Brain microvascular endothelial cell (primary cell): ENCODE measurements around the gene PPFIA3.
A peak's percentile ranks its signal among the peaks of the same experiment; 100 is the strongest.

Source experiments
- DNase-seq: peaks from one replicate; pipeline ENCODE4 v3.0.0-alpha.2; 2020
- H3K27ac ChIP-seq: fragments of 250-450 bp; sonication (Bioruptor Pico); 2 replicates; pipeline ENCODE4 v1.5.1; 2020; ENCODE audit warnings: mild to moderate bottlenecking, moderate library complexity
- H3K27me3 ChIP-seq: fragments of 250-450 bp; sonication (Bioruptor Pico); replicated peaks from 2 replicates; pipeline ENCODE4 v1.5.1; 2020; ENCODE audit warnings: mild to moderate bottlenecking
- H3K36me3 ChIP-seq: fragments of 250-450 bp; sonication (Bioruptor Pico); replicated peaks from 2 replicates; pipeline ENCODE4 v1.5.1; 2020; ENCODE audit warnings: mild to moderate bottlenecking
- H3K4me3 ChIP-seq: 2 replicates; pipeline ENCODE4 v1.5.1; 2011; ENCODE audit warnings: low read depth, mild to moderate bottlenecking, control low read depth, low read length, moderate library complexity
- in situ Hi-C: cut with HindIII; loops from 2 replicates; pipeline ENCODE4 v1.10.0; 2017; ENCODE audit warnings: low sequenced_read_pairs, low pct_ligation_motif_present
- TF ChIP-seq, protein P1 (sequence below): IDR thresholded peaks from 2 replicates; pipeline ENCODE4 v1.5.1; 2011; ENCODE audit warnings: low read depth, mild to moderate bottlenecking, moderate library complexity, low read length, control low read depth, inconsistent platforms; ENCODE audit errors: missing control alignments

Gene PPFIA3

GRCh38 chr19:49133621-49134454 lies 14.5 kb downstream of the PPFIA3 start:
- H3K27me3 ChIP-seq: no peaks in the 10 kb centered on the region

DNA sequence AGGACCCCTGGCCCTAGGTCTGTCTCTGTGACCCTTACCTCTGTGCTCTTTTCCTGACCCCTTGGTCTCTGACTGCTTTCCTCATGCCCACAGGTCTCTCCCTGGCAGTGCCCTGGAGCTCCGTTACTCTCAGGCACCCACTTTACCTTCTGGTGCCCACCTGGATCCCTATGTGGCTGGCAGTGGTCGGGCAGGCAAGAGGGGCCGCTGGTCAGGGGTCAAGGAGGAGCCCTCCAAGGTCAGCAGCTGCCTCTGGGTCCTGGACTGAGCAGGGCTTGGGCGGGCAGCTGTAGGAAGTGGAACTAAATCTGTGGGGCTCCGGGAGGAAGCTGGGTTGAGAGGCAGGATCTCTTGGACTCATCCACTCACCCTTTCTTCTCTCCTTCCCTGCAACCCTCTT lies 16.3 kb downstream of the PPFIA3 start:
- in situ Hi-C loops: no loop called here
- Histone ChIP-seq H3K36me3 (no peaks in the 10 kb centered on the region), H3K27me3 (no peaks in the 10 kb centered on the region), H3K27ac (no peak overlapping the region), H3K4me3 (no peak overlapping the region)
- no peak for DNase-seq
- TF ChIP-seq, protein P1, sequence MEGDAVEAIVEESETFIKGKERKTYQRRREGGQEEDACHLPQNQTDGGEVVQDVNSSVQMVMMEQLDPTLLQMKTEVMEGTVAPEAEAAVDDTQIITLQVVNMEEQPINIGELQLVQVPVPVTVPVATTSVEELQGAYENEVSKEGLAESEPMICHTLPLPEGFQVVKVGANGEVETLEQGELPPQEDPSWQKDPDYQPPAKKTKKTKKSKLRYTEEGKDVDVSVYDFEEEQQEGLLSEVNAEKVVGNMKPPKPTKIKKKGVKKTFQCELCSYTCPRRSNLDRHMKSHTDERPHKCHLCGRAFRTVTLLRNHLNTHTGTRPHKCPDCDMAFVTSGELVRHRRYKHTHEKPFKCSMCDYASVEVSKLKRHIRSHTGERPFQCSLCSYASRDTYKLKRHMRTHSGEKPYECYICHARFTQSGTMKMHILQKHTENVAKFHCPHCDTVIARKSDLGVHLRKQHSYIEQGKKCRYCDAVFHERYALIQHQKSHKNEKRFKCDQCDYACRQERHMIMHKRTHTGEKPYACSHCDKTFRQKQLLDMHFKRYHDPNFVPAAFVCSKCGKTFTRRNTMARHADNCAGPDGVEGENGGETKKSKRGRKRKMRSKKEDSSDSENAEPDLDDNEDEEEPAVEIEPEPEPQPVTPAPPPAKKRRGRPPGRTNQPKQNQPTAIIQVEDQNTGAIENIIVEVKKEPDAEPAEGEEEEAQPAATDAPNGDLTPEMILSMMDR: no peak

More at GRCh38 chr19:49133621-49134454, 14.5 kb downstream of the PPFIA3 start:
- H3K27ac ChIP-seq: no peak overlapping the region
- TF ChIP-seq, protein P1: peak; percentile 31
- peak overlapping the region; percentile 22 for H3K4me3 ChIP-seq
- in situ Hi-C loops: no loop called here
- peak; percentile 33 for DNase-seq
- no peaks in the 10 kb centered on the region for H3K36me3 ChIP-seq

DNA sequence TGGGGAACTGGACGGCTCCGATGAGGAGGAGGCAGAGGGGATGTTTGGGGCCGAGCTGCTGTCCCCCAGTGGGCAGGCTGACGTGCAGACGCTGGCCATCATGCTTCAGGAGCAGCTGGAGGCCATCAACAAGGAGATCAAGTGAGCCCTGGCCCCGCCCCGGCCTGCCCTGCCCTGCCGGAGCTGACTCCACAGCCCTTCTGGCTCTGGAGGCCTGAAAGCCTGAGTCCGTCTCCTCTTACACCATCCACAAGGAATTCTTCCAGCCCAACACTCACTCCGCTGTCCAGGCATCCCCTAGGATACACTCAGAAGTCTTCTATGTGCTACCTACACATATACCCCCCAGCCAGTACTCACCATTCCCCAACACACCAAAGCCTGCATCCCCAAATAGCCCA lies 17.4 kb downstream of the PPFIA3 start:
- Histone ChIP-seq H3K27ac (no peak overlapping the region), H3K27me3 (no peaks in the 10 kb centered on the region), H3K4me3 (no peak overlapping the region), H3K36me3 (no peaks in the 10 kb centered on the region)
- DNase-seq: no peak
- TF ChIP-seq, protein P1: no peak
- in situ Hi-C loops: no loop called here

DNA sequence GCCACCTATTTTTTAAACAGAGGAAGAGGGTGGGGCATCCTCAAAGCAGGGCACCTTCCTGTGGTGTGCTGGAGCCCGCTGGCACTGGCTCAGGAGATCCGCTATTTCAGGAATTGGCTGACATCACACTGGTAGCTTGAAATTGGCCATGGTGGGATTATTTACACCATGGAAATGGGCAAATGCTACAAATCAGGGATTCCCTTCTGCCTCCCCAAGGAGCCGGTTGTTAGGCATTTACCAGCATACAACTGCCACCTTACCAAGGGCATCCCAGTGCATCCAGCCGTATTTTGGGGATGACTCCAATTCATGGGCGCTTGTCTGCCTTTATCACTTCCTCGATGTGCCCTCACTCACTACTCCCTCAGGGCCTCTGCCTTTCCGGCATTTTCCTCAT lies 21.6 kb downstream of the PPFIA3 start:
- no peak for DNase-seq
- TF ChIP-seq, protein P1: no peak
- Histone ChIP-seq H3K27ac (no peak overlapping the region), H3K36me3 (no peaks in the 10 kb centered on the region), H3K4me3 (no peak overlapping the region), H3K27me3 (no peaks in the 10 kb centered on the region)
- in situ Hi-C loops: no loop called here

GRCh38 chr19:49141352-49141751 lies 22.0 kb downstream of the PPFIA3 start:
- TF ChIP-seq, protein P1: no peak
- no peak for DNase-seq
- in situ Hi-C loops: no loop called here
- Histone ChIP-seq H3K4me3 (no peak overlapping the region), H3K27ac (no peak overlapping the region), H3K36me3 (no peaks in the 10 kb centered on the region), H3K27me3 (no peaks in the 10 kb centered on the region)

GRCh38 chr19:49142866-49143335 lies 23.6 kb downstream of the PPFIA3 start:
- DNase-seq: peak; percentile 90
- no peaks in the 10 kb centered on the region for H3K36me3 ChIP-seq
- TF ChIP-seq, protein P1: no peak
- in situ Hi-C loops: no loop called here
- H3K27me3 ChIP-seq: no peaks in the 10 kb centered on the region
- H3K27ac ChIP-seq: no peak overlapping the region
- peak overlapping the region; percentile 73 for H3K4me3 ChIP-seq
